OCI-LY1 (cell line): ENCODE data around the gene GPN2.
A peak's percentile ranks its signal among the peaks of the same experiment; 100 is the strongest.

Source experiments
- H2AFZ ChIP-seq: fragments of 200-600 bp; sonication (generic), shearing (Covaris generic); 2 replicates; pipeline ENCODE4 v1.6.0; 2014; ENCODE audit warnings: antibody characterized with exemption, mild to moderate bottlenecking, low read length
- H3F3A ChIP-seq: fragments of 200-600 bp; sonication (generic), shearing (Covaris generic); 2 replicates; pipeline ENCODE4 v1.6.0; 2014; ENCODE audit warnings: mild to moderate bottlenecking, antibody characterized with exemption, low read length, moderate library complexity; ENCODE audit not compliant: insufficient read depth
- H3K27ac ChIP-seq: fragments of 200-600 bp; sonication (generic); 2 replicates; pipeline ENCODE4 v1.5.1; 2014; ENCODE audit warnings: low read length, mixed run types, mild to moderate bottlenecking, low read depth; ENCODE audit not compliant: poor library complexity, severe bottlenecking
- H3K27me3 ChIP-seq: fragments of 200-600 bp; sonication (generic); 2 replicates; pipeline ENCODE4 v1.6.0; 2014; ENCODE audit warnings: antibody characterized with exemption, mild to moderate bottlenecking, low read length, moderate library complexity; ENCODE audit not compliant: insufficient read depth
- H3K36me3 ChIP-seq: fragments of 200-600 bp; sonication (generic); 2 replicates; pipeline ENCODE4 v1.6.1; 2014; ENCODE audit warnings: mild to moderate bottlenecking, antibody characterized with exemption, low read length, moderate library complexity, mixed read lengths; ENCODE audit not compliant: insufficient read depth
- H3K4me1 ChIP-seq: fragments of 200-600 bp; sonication (generic); 2 replicates; pipeline ENCODE4 v1.5.1; 2014; ENCODE audit warnings: mild to moderate bottlenecking, low read length, moderate library complexity; ENCODE audit not compliant: insufficient read depth, severe bottlenecking
- H3K4me2 ChIP-seq: fragments of 200-600 bp; sonication (generic), shearing (Covaris generic); 2 replicates; pipeline ENCODE4 v1.6.1; 2014; ENCODE audit warnings: low read length
- H3K4me3 ChIP-seq: fragments of 200-600 bp; sonication (generic); 2 replicates; pipeline ENCODE4 v1.5.1; 2014; ENCODE audit warnings: low read length, low read depth, mild to moderate bottlenecking, mixed read lengths; ENCODE audit not compliant: poor library complexity, severe bottlenecking
- H3K79me2 ChIP-seq: fragments of 200-600 bp; shearing (Covaris generic); 2 replicates; pipeline ENCODE4 v1.6.1; 2016; ENCODE audit warnings: mixed run types, low read length, mixed read lengths; ENCODE audit not compliant: insufficient read depth
- H3K9ac ChIP-seq: fragments of 200-600 bp; sonication (generic), shearing (Covaris generic); 2 replicates; pipeline ENCODE4 v1.6.1; 2014; ENCODE audit warnings: mild to moderate bottlenecking, low read length, mixed read lengths
- H3K9me2 ChIP-seq: fragments of 200-600 bp; sonication (generic), shearing (Covaris generic); 2 replicates; pipeline ENCODE4 v1.6.1; 2014; ENCODE audit warnings: low read depth, mild to moderate bottlenecking, low read length, mixed read lengths
- H3K9me3 ChIP-seq: fragments of 200-600 bp; shearing (Covaris generic); 2 replicates; pipeline ENCODE4 v1.6.1; 2014; ENCODE audit warnings: low read length, mixed read lengths
- H4K20me1 ChIP-seq: fragments of 200-600 bp; sonication (generic), shearing (Covaris generic); 2 replicates; pipeline ENCODE4 v1.6.0; 2016; ENCODE audit warnings: mild to moderate bottlenecking, low read length; ENCODE audit not compliant: insufficient read depth
- EZH2 ChIP-seq: fragments of 200-600 bp; sonication (generic), shearing (Covaris generic); IDR thresholded peaks from 2 replicates; pipeline ENCODE4 v1.8.0; 2017; ENCODE audit warnings: borderline replicate concordance, mixed run types, mild to moderate bottlenecking, antibody characterized with exemption, low read length, moderate library complexity, mixed read lengths
- TF ChIP-seq, protein P1 (sequence below): fragments of 200-600 bp; sonication (generic), shearing (Covaris generic); IDR thresholded peaks from 2 replicates; pipeline ENCODE4 v1.5.1; 2017; ENCODE audit warnings: mild to moderate bottlenecking, antibody characterized with exemption, low read length, moderate library complexity, mixed read lengths

The GPN2 gene

DNA sequence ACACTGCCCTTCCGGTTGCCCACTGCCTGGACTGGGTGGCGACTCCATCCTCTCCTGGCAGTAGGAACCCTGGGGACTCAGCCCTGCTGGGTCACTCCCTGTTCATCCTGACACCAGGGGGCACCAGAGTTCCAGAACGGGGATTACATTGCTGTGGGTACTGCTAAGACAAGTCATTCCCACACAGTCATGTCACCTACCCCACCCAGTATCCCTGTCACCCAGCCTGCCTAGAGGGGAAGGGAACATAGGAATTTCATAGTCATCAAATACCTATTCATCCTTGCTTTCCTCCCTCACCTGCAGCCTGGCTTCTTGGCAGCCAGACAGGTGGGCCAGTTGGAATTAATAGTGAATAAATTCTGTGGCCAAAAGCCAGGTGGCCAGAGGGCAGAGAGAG is 36.9 kb downstream of the GPN2 start:
- no peak overlapping the region for H3K9ac ChIP-seq
- no peak overlapping the region for H2AFZ ChIP-seq
- H3K27me3 ChIP-seq = no peaks in the 10 kb centered on the region
- no peaks in the 10 kb centered on the region for H3F3A ChIP-seq
- no peak overlapping the region for H3K4me3 ChIP-seq
- H3K4me2 ChIP-seq = no peak overlapping the region
- no peaks in the 10 kb centered on the region for H3K9me3 ChIP-seq
- TF ChIP-seq EZH2 = no peak
- TF ChIP-seq, protein P1, sequence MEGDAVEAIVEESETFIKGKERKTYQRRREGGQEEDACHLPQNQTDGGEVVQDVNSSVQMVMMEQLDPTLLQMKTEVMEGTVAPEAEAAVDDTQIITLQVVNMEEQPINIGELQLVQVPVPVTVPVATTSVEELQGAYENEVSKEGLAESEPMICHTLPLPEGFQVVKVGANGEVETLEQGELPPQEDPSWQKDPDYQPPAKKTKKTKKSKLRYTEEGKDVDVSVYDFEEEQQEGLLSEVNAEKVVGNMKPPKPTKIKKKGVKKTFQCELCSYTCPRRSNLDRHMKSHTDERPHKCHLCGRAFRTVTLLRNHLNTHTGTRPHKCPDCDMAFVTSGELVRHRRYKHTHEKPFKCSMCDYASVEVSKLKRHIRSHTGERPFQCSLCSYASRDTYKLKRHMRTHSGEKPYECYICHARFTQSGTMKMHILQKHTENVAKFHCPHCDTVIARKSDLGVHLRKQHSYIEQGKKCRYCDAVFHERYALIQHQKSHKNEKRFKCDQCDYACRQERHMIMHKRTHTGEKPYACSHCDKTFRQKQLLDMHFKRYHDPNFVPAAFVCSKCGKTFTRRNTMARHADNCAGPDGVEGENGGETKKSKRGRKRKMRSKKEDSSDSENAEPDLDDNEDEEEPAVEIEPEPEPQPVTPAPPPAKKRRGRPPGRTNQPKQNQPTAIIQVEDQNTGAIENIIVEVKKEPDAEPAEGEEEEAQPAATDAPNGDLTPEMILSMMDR = peak; percentile 82
- H3K27ac ChIP-seq = no peak overlapping the region
- no peaks in the 10 kb centered on the region for H3K9me2 ChIP-seq
- peaks cover 48% of the 10 kb centered on the region; the same call in 1 of the 2 replicates for H3K36me3 ChIP-seq
- H3K79me2 ChIP-seq = no peaks in the 10 kb centered on the region
- no peaks in the 10 kb centered on the region for H3K4me1 ChIP-seq
- H4K20me1 ChIP-seq = no peaks in the 10 kb centered on the region

DNA sequence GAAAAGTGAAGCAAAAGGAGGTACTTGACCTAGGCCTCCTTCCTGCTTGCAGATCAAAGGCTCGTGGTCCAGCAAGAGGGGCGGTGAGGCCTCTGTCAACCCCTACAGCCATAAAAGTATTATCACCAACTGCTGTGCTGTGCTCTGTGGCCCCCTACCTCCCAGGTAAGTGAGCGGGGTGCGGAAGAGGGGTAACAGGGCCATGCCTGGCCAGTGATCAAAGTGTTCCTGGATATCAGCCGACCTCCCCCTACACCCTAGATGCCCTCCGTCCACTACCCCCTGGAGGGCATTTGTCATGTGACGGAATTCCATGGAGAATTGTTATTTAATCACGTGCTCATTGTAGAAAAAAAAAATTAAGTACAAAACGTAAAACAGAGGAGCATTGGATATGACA is 37.4 kb downstream of the GPN2 start:
- Histone ChIP-seq H3F3A (no peaks in the 10 kb centered on the region), H2AFZ (no peak overlapping the region), H3K36me3 (peaks cover 48% of the 10 kb centered on the region; the same call in 1 of the 2 replicates), H3K27ac (no peak overlapping the region), H3K4me3 (no peak overlapping the region), H3K9me2 (no peaks in the 10 kb centered on the region), H4K20me1 (no peaks in the 10 kb centered on the region), H3K4me2 (no peak overlapping the region), H3K27me3 (no peaks in the 10 kb centered on the region), H3K4me1 (no peaks in the 10 kb centered on the region), H3K79me2 (no peaks in the 10 kb centered on the region), H3K9me3 (no peaks in the 10 kb centered on the region), H3K9ac (no peak overlapping the region)
- no peak for TF ChIP-seq EZH2
- TF ChIP-seq, protein P1 = no peak

DNA sequence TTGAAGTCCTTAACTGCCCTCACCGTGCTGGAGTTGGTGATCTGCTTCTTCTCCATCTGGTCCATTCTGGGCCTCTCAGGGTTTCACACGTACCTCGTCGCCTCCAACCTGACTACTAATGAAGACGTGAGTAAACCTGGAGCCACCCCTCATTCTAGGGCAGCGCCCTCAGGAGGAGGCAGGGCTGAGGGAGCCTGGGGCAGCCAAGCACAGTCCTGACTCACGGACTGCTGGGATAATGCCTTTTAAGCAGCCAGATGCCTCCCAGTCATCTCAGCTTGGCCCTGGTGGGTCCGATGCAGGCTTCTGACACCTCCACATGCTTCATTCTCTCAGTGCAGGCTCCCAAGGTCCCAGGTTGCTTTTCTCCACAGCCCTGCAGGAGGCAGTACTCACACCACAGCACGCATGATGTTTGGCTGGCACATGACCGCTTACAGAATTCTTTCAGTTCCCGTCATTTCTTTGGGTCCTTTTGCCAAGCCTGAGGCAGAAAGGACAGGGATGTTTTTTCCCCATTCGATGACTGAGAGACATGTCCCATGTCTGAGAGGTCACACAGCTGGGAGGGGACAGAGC is 38.9 kb downstream of the GPN2 start:
- H3K27me3 ChIP-seq = no peaks in the 10 kb centered on the region
- no peaks in the 10 kb centered on the region for H3K4me1 ChIP-seq
- H3K9me3 ChIP-seq = no peaks in the 10 kb centered on the region
- H3K36me3 ChIP-seq = peaks cover 50% of the 10 kb centered on the region; the same call in 1 of the 2 replicates
- H3K4me2 ChIP-seq = no peak overlapping the region
- TF ChIP-seq EZH2 = no peak
- TF ChIP-seq, protein P1 = peak; percentile 19; the same call in 1 of the 2 replicates
- H3K4me3 ChIP-seq = no peak overlapping the region
- H2AFZ ChIP-seq = no peak overlapping the region
- H3K9ac ChIP-seq = no peak overlapping the region
- no peaks in the 10 kb centered on the region for H4K20me1 ChIP-seq
- no peaks in the 10 kb centered on the region for H3K79me2 ChIP-seq
- H3K9me2 ChIP-seq = no peaks in the 10 kb centered on the region
- H3F3A ChIP-seq = no peaks in the 10 kb centered on the region
- no peak overlapping the region for H3K27ac ChIP-seq
